Gastrocnemius medialis (tissue), 4 donors: ENCODE results near the gene RRP36. TPM values are rescaled to one million over a fixed set of nuclear protein-coding genes. Genes with fewer than 3 reads are reported as not detected.

Source experiments
- ATAC-seq, 2 donors: fragments of 150-250 bp; one replicate each; pipeline ENCODE4 v1.9.1; 2016
- DNase-seq, 2 donors: peaks; one replicate each; pipeline ENCODE4 v3.0.0-alpha.2; 2019
- H3K27ac ChIP-seq, 4 donors: fragments of 200-600 bp; sonication (generic); 1 replicate in 1 of 4; 2 replicates in 3 of 4; pipeline ENCODE4 v1.5.1; 2016 to 2018; ENCODE audit warnings: mild to moderate bottlenecking in 2 of 4, moderate library complexity in 1 of 4
- H3K27me3 ChIP-seq, 3 donors: fragments of 200-600 bp; sonication (generic) in 2 of 3; 1 replicate in 1 of 3; 2 replicates in 2 of 3; pipeline versions ENCODE4 v1.5.1 to v1.6.0; 2016 to 2019; ENCODE audit warnings: mild to moderate bottlenecking in 1 of 3, moderate library complexity in 1 of 3
- H3K36me3 ChIP-seq, 2 donors: fragments of 200-600 bp; sonication (generic) in 1 of 2; one replicate each; pipeline ENCODE4 v1.5.1; 2017 to 2018
- H3K4me1 ChIP-seq, 2 donors: fragments of 200-600 bp; sonication (generic) in 1 of 2; one replicate each; pipeline ENCODE4 v1.5.1; 2016 to 2017; ENCODE audit warnings: mild to moderate bottlenecking in 2 of 2
- H3K4me3 ChIP-seq, 4 donors: fragments of 200-600 bp; sonication (generic) in 3 of 4; 1 replicate in 1 of 4; 2 replicates in 3 of 4; pipeline ENCODE4 v1.5.1; 2016 to 2019; ENCODE audit warnings: mild to moderate bottlenecking in 2 of 4
- H3K9me3 ChIP-seq, 3 donors: fragments of 200-600 bp; sonication (generic) in 2 of 3; 1 replicate in 1 of 3; 2 replicates in 2 of 3; pipeline ENCODE4 v1.5.1; 2016 to 2019
- POLR2A ChIP-seq, 2 donors: fragments of 450-650 bp; IDR thresholded peaks; one replicate each; pipeline ENCODE4 v1.6.1; 2017; ENCODE audit warnings: antibody characterized with exemption in 2 of 2, mild to moderate bottlenecking in 2 of 2, moderate library complexity in 2 of 2
- in situ Hi-C, 4 donors: fragments of 200-750 bp; cut with MboI; loops; one replicate each; pipeline versions ENCODE4 v1.15.0 to v1.8.0; 2017; ENCODE audit warnings: low sequenced_read_pairs in 4 of 4
- intact Hi-C: fragments of 100-400 bp; cut with DNase I; formaldehyde crosslinking; loops from one replicate; pipeline ENCODE4 v1.15.1; 2023; ENCODE audit warnings: low total_unique reads
- total RNA-seq, 4 donors: library from RNA; depleted of rRNA; stranded (reverse); fragments of >200 nt; gene quantifications; one replicate each; pipeline versions ENCODE4 v1.1.0 to v1.2.3, GENCODE V29; 2016
- TF ChIP-seq, protein P1 (sequence below), 5 experiments: fragments of 450-650 bp in 3 of 5; fragments of 200-600 bp in 2 of 5; sonication (generic) in 2 of 5; IDR thresholded peaks in 4 of 5; conservative IDR thresholded peaks in 1 of 5; 1 replicate in 4 of 5; 2 replicates in 1 of 5; pipeline ENCODE4 v1.5.1; 2016 to 2019; ENCODE audit warnings: antibody characterized with exemption in 5 of 5, mild to moderate bottlenecking in 3 of 5, moderate library complexity in 3 of 5

The RRP36 gene
- total RNA-seq, 4 donors from 2014 or later, result 37.7 to 64.3 (median 51.0) TPM

DNA sequence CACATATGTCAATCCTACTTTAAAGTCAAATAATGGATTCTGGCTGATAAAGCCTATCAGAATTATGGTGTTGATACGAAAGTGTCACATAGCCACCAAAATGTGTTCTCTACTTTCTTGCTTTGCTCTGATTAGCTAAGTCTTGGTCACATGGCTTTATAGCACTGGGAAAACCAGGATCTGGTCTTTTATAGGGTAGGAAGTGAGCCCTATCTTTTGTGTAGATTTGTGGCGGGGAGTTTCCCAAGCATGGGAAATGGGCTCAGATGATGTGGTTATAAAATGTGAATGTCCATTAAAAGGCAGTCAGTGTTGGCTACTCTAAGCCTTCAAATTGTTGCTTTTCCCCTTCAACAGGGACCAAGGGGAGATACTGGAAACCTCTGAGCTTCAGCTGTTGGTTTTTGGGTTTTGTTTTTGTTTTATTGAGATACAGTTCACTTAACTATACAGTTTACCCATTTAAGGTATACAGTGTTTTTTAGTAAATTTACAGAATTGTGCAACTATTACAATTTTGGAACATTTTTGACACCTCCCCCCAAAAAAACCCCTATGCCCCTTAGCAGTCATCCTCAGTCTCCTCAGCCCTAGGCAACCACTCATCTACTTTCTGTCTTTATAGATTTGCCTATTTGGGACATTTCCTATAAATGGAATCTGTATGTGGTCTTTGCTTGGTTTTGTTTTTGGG, 12.2 kb downstream of the RRP36 start:
- H3K9me3 ChIP-seq, result no peaks in the 10 kb centered on the region
- intact Hi-C loops, result loop anchor here (2.0 kb wide), 1 partner anchor 19 kb away; the partner anchor contains the start of gene KLHDC3
- DNase-seq (no peak), ATAC-seq (no peak)
- in situ Hi-C loops, result no loop called here
- peaks cover 0 to 44% of the 10 kb centered on the region in 2 donors for H3K36me3 ChIP-seq
- H3K27me3 ChIP-seq, result no peaks in the 10 kb centered on the region
- TF ChIP-seq, protein P1, sequence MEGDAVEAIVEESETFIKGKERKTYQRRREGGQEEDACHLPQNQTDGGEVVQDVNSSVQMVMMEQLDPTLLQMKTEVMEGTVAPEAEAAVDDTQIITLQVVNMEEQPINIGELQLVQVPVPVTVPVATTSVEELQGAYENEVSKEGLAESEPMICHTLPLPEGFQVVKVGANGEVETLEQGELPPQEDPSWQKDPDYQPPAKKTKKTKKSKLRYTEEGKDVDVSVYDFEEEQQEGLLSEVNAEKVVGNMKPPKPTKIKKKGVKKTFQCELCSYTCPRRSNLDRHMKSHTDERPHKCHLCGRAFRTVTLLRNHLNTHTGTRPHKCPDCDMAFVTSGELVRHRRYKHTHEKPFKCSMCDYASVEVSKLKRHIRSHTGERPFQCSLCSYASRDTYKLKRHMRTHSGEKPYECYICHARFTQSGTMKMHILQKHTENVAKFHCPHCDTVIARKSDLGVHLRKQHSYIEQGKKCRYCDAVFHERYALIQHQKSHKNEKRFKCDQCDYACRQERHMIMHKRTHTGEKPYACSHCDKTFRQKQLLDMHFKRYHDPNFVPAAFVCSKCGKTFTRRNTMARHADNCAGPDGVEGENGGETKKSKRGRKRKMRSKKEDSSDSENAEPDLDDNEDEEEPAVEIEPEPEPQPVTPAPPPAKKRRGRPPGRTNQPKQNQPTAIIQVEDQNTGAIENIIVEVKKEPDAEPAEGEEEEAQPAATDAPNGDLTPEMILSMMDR (IDR thresholded peaks at IDR 0.05 in 4 of 5, conservative IDR thresholded peaks at IDR 0.05 in 1 of 5), result no peak
- no peak overlapping the region for H3K4me3 ChIP-seq
- H3K27ac ChIP-seq, result peak overlapping the region; percentile 42 to 94 (median 92)
- peaks cover 26 to 28% of the 10 kb centered on the region in 2 donors for H3K4me1 ChIP-seq

DNA sequence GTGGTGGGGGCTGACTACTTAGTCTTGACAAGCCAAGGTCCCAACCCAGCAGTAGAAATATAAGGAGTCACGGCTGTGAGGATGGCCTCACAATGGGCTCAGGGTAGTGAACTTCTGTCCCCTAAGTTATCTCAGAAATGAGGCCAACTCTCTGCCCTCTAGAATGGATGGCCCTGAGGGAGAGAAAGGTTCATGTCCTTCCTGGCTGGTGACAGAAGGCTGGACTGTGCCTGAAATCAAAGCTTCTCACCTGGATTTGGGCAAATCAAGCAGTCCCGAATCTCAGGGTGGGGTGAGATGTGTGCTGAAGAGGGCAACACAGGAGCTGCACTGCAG, 12.7 kb downstream of the RRP36 start:
- intact Hi-C loops, result loop anchor here (2.0 kb wide), 1 partner anchor 19 kb away; the partner anchor contains the start of gene KLHDC3
- peaks cover 0 to 44% of the 10 kb centered on the region in 2 donors for H3K36me3 ChIP-seq
- no peak for DNase-seq
- no peak for ATAC-seq
- peak overlapping the region; percentile 42 to 94 (median 92) for H3K27ac ChIP-seq
- in situ Hi-C loops, result no loop called here
- H3K27me3 ChIP-seq, result no peaks in the 10 kb centered on the region
- H3K9me3 ChIP-seq, result no peaks in the 10 kb centered on the region
- no peak for TF ChIP-seq POLR2A (IDR thresholded peaks at IDR 0.05)
- TF ChIP-seq, protein P1 (IDR thresholded peaks at IDR 0.05 in 4 of 5, conservative IDR thresholded peaks at IDR 0.05 in 1 of 5), result no peak
- no peak overlapping the region for H3K4me3 ChIP-seq
- H3K4me1 ChIP-seq, result peaks cover 26 to 30% of the 10 kb centered on the region in 2 donors

DNA sequence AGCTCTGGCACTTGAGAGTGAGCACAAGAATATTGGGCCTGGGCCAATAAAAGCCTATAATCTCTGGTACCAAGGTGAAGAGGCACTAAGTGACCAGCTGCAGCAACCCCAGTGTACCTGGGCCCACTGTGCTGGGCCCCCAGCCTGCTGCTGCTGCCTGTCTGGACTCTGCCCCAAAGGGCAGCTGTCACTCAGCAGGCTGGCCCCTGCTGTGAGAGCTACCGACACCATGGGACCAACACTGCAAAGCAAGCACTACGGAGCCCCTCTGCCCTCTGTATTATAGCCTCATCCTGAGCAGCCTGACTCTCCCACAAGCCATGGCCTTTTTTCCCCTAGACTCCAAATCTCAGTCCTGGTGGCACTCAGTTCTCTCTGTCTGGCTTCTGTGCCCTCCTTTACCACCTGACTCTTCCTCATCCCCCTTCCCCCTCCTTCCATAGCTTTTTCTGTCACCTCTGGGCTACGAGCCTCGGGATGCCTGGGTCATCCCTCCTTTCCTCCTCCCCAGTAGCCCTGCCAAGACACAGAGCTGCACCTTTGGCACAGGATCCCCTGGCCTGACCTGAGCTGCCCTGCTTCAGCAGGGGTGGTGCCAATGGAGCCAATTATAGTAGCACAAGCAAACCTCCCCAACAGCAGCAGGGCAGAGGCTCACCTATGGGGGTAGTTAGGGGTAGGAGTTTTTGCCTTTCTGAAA, 14.2 kb downstream of the RRP36 start:
- ATAC-seq, result peak; percentile 94 to 98
- peak overlapping the region; percentile 82 to 94 (median 92) for H3K27ac ChIP-seq
- H3K9me3 ChIP-seq, result no peaks in the 10 kb centered on the region
- TF ChIP-seq, protein P1 (IDR thresholded peaks at IDR 0.05 in 4 of 5, conservative IDR thresholded peaks at IDR 0.05 in 1 of 5), result peak in 2 of 5 experiments; percentile 12 to 20
- no peak for TF ChIP-seq POLR2A (IDR thresholded peaks at IDR 0.05)
- H3K27me3 ChIP-seq, result no peaks in the 10 kb centered on the region
- in situ Hi-C loops (no loop called here), intact Hi-C loops (loop anchor here (1.0 to 2.0 kb wide), 2 partner anchors 18 to 21 kb away; partner anchors contain the start of genes CUL7 and KLHDC3)
- peak; percentile 87 to 97 for DNase-seq
- peaks cover 0 to 36% of the 10 kb centered on the region in 2 donors for H3K36me3 ChIP-seq
- no peak overlapping the region for H3K4me3 ChIP-seq
- peaks cover 26 to 33% of the 10 kb centered on the region in 2 donors for H3K4me1 ChIP-seq

DNA sequence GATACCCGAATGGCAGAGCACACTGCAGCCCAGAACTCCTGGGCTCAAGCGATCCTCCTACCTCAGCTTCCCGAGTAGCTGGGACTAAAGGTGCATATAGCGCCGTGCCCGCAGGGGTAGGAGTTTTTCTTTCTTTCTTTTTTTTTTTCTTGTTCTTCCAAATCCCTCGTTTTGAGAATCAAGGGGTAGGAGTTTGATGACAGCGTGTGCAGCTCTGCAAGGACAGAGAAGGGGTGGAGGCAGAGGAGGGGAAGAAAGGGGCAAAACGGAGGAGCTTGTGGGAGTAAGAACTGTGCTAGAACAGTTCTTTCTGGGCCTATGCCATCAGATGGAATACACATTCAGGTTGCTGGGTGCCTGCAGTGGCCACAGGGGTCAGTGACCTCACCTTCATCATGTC, 15.3 kb downstream of the RRP36 start:
- no peak for DNase-seq
- Histone ChIP-seq H3K27ac (peak overlapping the region; percentile 82 to 94 (median 92)), H3K9me3 (no peaks in the 10 kb centered on the region), H3K27me3 (no peaks in the 10 kb centered on the region), H3K4me1 (peaks cover 26 to 33% of the 10 kb centered on the region in 2 donors), H3K4me3 (no peak overlapping the region), H3K36me3 (peaks cover 0 to 26% of the 10 kb centered on the region in 2 donors)
- ATAC-seq, result no peak
- intact Hi-C loops (loop anchor here (1.0 kb wide), 1 partner anchor 17 kb away; the partner anchor contains the start of gene CUL7), in situ Hi-C loops (no loop called here)
- TF ChIP-seq, protein P1 (IDR thresholded peaks at IDR 0.05 in 4 of 5, conservative IDR thresholded peaks at IDR 0.05 in 1 of 5), result no peak
- TF ChIP-seq POLR2A (IDR thresholded peaks at IDR 0.05), result no peak
